Trophoblast cell (in vitro differentiated cells and primary cell): Measurements from ENCODE around the gene NCAM2.

Experiments used
- DNase-seq, 2 donors: peaks; one replicate each; pipeline ENCODE4 v3.0.0-alpha.2; 2016
- H2AFZ ChIP-seq: 2 replicates; pipeline ENCODE4 v1.6.1; 2013; ENCODE audit warnings: low read length, moderate library complexity, mild to moderate bottlenecking; ENCODE audit not compliant: insufficient read depth, poor library complexity
- H2AK5ac ChIP-seq: 2 replicates; pipeline ENCODE4 v1.6.1; 2013; ENCODE audit warnings: mild to moderate bottlenecking, low read length
- H2BK120ac ChIP-seq: 2 replicates; pipeline ENCODE4 v1.6.1; 2013; ENCODE audit warnings: low read length, mild to moderate bottlenecking, moderate library complexity; ENCODE audit not compliant: insufficient read depth, poor library complexity
- H2BK12ac ChIP-seq: 2 replicates; pipeline ENCODE4 v1.6.1; 2013; ENCODE audit warnings: mild to moderate bottlenecking, low read length, moderate library complexity
- H2BK5ac ChIP-seq: 2 replicates; pipeline ENCODE4 v1.6.1; 2013; ENCODE audit warnings: low read length, low read depth, moderate library complexity, mild to moderate bottlenecking; ENCODE audit not compliant: poor library complexity
- H3K14ac ChIP-seq: 2 replicates; pipeline ENCODE4 v1.6.1; 2013; ENCODE audit warnings: mild to moderate bottlenecking, low read length
- H3K18ac ChIP-seq: 2 replicates; pipeline ENCODE4 v1.6.1; 2013; ENCODE audit warnings: mild to moderate bottlenecking, low read length
- H3K23ac ChIP-seq: 2 replicates; pipeline ENCODE4 v1.6.1; 2013; ENCODE audit warnings: low read length
- H3K27ac ChIP-seq: 2 replicates; pipeline ENCODE4 v1.5.1; 2013; ENCODE audit warnings: low read depth, mild to moderate bottlenecking, inconsistent platforms, low read length, moderate library complexity
- H3K27me3 ChIP-seq: 2 replicates; pipeline ENCODE4 v1.6.1; 2013; ENCODE audit warnings: inconsistent platforms, mild to moderate bottlenecking, low read length, moderate library complexity; ENCODE audit not compliant: insufficient read depth
- H3K36me3 ChIP-seq, 2 experiments: 1 replicate in 1 of 2; 2 replicates in 1 of 2; pipeline ENCODE4 v1.6.1; 2013; ENCODE audit warnings: low read length in 2 of 2, mild to moderate bottlenecking in 2 of 2, moderate library complexity in 1 of 2; ENCODE audit not compliant: insufficient read depth in 2 of 2, control insufficient read depth in 1 of 2
- H3K4ac ChIP-seq: 2 replicates; pipeline ENCODE4 v1.6.1; 2013; ENCODE audit warnings: low read depth, mild to moderate bottlenecking, low read length, moderate library complexity
- H3K4me1 ChIP-seq, 2 experiments: 1 replicate in 1 of 2; 2 replicates in 1 of 2; pipeline ENCODE4 v1.6.1; 2013; ENCODE audit warnings: low read length in 2 of 2, mild to moderate bottlenecking in 2 of 2, moderate library complexity in 1 of 2; ENCODE audit not compliant: insufficient read depth in 2 of 2, control insufficient read depth in 1 of 2
- H3K4me2 ChIP-seq: 2 replicates; pipeline ENCODE4 v1.6.1; 2013; ENCODE audit warnings: inconsistent platforms, mild to moderate bottlenecking, low read length, moderate library complexity
- H3K4me3 ChIP-seq: 2 replicates; pipeline ENCODE4 v1.5.1; 2013; ENCODE audit warnings: mild to moderate bottlenecking, low read depth, low read length, inconsistent platforms
- H3K79me1 ChIP-seq: one replicate; pipeline ENCODE4 v1.6.1; 2013; ENCODE audit warnings: low read length
- H3K79me2 ChIP-seq: 2 replicates; pipeline ENCODE4 v1.6.1; 2013; ENCODE audit warnings: low read length, mild to moderate bottlenecking; ENCODE audit not compliant: control insufficient read depth, insufficient read depth, poor library complexity
- H3K9ac ChIP-seq: 2 replicates; pipeline ENCODE4 v1.6.1; 2013; ENCODE audit warnings: mild to moderate bottlenecking, low read length
- H3K9me3 ChIP-seq: 2 replicates; pipeline ENCODE4 v1.6.1; 2013; ENCODE audit warnings: low read depth, mild to moderate bottlenecking, control low read depth, inconsistent platforms, low read length; ENCODE audit not compliant: insufficient read depth
- H4K12ac ChIP-seq: 2 replicates; pipeline ENCODE4 v1.6.1; 2013; ENCODE audit warnings: low read depth, mild to moderate bottlenecking, low read length, moderate library complexity
- H4K8ac ChIP-seq: 2 replicates; pipeline ENCODE4 v1.6.1; 2013; ENCODE audit warnings: low read depth, mild to moderate bottlenecking, low read length, moderate library complexity
- H4K91ac ChIP-seq: one replicate; pipeline ENCODE4 v1.6.1; 2013; ENCODE audit warnings: low read depth, mild to moderate bottlenecking, low read length, moderate library complexity
- WGBS: extraction: QIAGEN DNeasy Blood & Tissue Kit; methylation state at CpG from one replicate; pipeline ENCODE4 v1.1.7; 2013; ENCODE audit warnings: missing lambda C conversion rate; ENCODE audit not compliant: insufficient read length, insufficient coverage; ENCODE audit errors: extremely low coverage; 5-methylcytosine and 5-hydroxymethylcytosine counted together

Gene NCAM2

DNA sequence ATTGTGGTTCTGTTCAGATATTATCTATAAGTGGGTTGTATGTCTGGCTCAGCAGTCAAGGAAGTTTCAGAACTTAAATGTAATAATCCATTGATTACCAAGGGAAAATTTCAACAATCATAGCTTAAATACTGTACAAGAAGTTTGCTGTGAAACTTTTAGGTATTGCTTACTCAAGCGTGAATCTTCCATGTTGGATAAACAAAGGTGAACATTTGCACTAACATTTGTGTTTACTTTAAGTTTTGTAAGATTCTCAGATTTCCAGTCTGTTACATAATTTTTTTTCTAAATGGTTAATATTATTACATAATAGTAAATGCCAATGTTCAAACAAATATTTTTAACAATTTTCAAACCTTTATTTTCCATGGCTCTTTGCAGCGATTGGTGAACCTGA is 285.6 kb downstream of the NCAM2 start:
- Histone ChIP-seq H3K27ac (no peak overlapping the region), H3K36me3 (no peaks in the 10 kb centered on the region), H4K8ac (no peak overlapping the region), H2AK5ac (no peak overlapping the region), H3K18ac (no peak overlapping the region), H3K4ac (no peak overlapping the region), H3K4me1 (no peaks in the 10 kb centered on the region), H3K79me2 (no peaks in the 10 kb centered on the region), H3K4me3 (no peak overlapping the region), H3K79me1 (no peaks in the 10 kb centered on the region), H2BK5ac (no peak overlapping the region), H2BK12ac (no peak overlapping the region), H2AFZ (no peak overlapping the region), H2BK120ac (no peak overlapping the region), H3K23ac (no peak overlapping the region), H3K14ac (no peak overlapping the region), H3K9me3 (no peaks in the 10 kb centered on the region), H3K4me2 (no peak overlapping the region), H4K12ac (no peak overlapping the region), H4K91ac (no peak overlapping the region), H3K9ac (no peak overlapping the region), H3K27me3 (no peaks in the 10 kb centered on the region)
- WGBS, result no CpG with 5 or more reads among the region's 2 CpGs
- no peak for DNase-seq

DNA sequence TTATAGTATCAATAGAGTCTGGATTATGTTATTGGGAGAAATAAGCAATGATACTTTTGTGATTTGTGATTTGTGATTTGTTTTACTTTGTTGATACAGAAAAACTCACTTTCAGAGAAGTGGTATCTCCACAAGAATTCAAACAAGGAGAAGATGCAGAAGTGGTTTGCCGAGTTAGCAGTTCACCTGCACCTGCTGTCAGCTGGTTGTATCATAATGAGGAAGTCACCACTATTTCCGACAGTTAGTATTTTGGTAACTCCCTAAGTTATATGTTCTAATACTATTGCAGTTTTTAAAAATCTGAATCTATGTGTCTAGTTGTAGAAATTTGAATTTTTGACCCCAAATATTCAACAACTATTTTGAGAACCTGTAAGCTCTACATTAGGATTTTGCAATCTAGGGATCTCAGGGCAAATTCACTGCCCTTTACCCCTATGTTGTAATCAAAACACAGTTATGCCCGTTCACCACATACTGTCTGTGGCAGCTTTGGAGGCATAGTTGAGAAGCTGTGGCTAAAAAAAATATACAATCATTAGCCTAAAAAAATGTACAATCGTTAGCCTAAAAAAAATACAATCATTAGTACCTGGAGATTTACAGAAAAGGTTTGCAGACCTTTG is 288.1 kb downstream of the NCAM2 start:
- no peaks in the 10 kb centered on the region for H3K36me3 ChIP-seq
- WGBS, result no CpG with 5 or more reads among the region's 4 CpGs
- H3K4me2 ChIP-seq, result no peak overlapping the region
- H3K9me3 ChIP-seq, result no peaks in the 10 kb centered on the region
- no peak overlapping the region for H2BK12ac ChIP-seq
- H3K27me3 ChIP-seq, result no peaks in the 10 kb centered on the region
- no peaks in the 10 kb centered on the region for H3K79me1 ChIP-seq
- H3K79me2 ChIP-seq, result no peaks in the 10 kb centered on the region
- no peak for DNase-seq
- no peak overlapping the region for H2AFZ ChIP-seq
- no peak overlapping the region for H3K14ac ChIP-seq
- no peak overlapping the region for H2AK5ac ChIP-seq
- no peak overlapping the region for H2BK5ac ChIP-seq
- no peak overlapping the region for H4K12ac ChIP-seq
- H4K8ac ChIP-seq, result no peak overlapping the region
- no peaks in the 10 kb centered on the region for H3K4me1 ChIP-seq
- H3K27ac ChIP-seq, result no peak overlapping the region
- H3K9ac ChIP-seq, result no peak overlapping the region
- H2BK120ac ChIP-seq, result no peak overlapping the region
- no peak overlapping the region for H3K4ac ChIP-seq
- H4K91ac ChIP-seq, result no peak overlapping the region
- no peak overlapping the region for H3K4me3 ChIP-seq
- H3K18ac ChIP-seq, result no peak overlapping the region
- H3K23ac ChIP-seq, result no peak overlapping the region

DNA sequence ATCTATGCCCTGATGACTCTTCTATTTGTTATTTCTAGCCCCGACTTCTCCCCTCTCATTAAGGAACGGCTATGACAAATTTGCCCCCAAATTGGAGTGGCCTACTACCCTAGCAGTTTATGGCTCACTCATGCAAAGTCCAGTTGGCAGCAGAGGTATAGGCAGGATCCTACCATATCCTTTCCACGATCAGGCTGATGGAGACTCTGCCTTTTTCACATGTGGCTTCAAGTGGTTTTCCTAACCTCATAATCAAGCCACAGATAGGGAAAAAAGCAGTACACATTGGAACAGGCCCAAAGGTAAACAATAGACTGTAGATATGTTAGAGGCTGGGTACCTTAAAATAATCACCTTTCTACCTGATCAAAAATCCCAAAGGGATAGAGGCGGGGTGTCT is 292.5 kb downstream of the NCAM2 start:
- H2AK5ac ChIP-seq, result no peak overlapping the region
- no peak overlapping the region for H3K9ac ChIP-seq
- WGBS, result no CpG with 5 or more reads among the region's 4 CpGs

DNA sequence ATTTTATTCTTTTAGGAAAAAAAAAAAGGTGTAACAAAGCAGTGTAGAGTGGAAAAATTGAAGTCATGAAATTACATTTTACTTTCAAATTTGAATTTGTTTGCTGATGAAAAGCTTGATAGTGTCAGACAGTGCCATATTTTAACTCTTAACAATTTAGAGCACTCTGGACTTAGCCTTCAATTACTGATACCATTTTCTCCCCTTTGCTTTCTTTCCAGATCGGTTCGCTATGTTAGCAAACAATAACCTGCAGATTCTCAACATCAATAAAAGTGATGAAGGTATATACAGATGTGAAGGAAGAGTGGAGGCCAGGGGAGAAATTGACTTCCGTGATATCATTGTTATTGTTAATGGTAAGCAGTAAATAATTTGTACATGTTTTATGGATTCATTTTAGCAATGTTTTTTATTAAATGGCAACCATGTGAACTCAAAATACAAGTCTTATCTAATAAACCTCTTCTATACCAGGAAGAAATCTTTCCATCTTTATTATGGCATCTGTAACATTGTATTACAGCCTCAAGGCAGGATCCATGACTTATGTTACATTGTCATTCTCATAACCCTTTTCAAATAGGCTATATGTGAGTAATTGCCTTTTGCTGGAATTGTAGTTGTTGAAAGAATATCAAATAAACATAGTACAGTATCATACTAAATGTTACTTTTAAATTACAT is 293.8 kb downstream of the NCAM2 start:
- Histone ChIP-seq H3K4me1 (no peaks in the 10 kb centered on the region), H2AK5ac (no peak overlapping the region), H3K4ac (no peak overlapping the region), H3K27ac (no peak overlapping the region), H3K27me3 (no peaks in the 10 kb centered on the region), H3K79me2 (no peaks in the 10 kb centered on the region), H4K91ac (no peak overlapping the region), H3K36me3 (no peaks in the 10 kb centered on the region), H2BK12ac (no peak overlapping the region), H3K79me1 (no peaks in the 10 kb centered on the region), H3K9me3 (no peaks in the 10 kb centered on the region), H2AFZ (no peak overlapping the region), H2BK120ac (no peak overlapping the region), H4K12ac (no peak overlapping the region), H4K8ac (no peak overlapping the region), H3K4me3 (no peak overlapping the region), H3K23ac (no peak overlapping the region), H3K14ac (no peak overlapping the region), H3K4me2 (no peak overlapping the region), H3K9ac (no peak overlapping the region), H3K18ac (no peak overlapping the region), H2BK5ac (no peak overlapping the region)
- no CpG with 5 or more reads among the region's 3 CpGs for WGBS
- no peak for DNase-seq

More for the DNA sequence above, 292.5 kb downstream of the NCAM2 start:
- H3K14ac ChIP-seq, result no peak overlapping the region
- H3K27ac ChIP-seq, result no peak overlapping the region
- no peaks in the 10 kb centered on the region for H3K79me2 ChIP-seq
- H4K91ac ChIP-seq, result no peak overlapping the region
- no peaks in the 10 kb centered on the region for H3K27me3 ChIP-seq
- no peak overlapping the region for H2AFZ ChIP-seq
- H4K8ac ChIP-seq, result no peak overlapping the region
- no peak overlapping the region for H2BK120ac ChIP-seq
- no peak overlapping the region for H4K12ac ChIP-seq
- no peaks in the 10 kb centered on the region for H3K79me1 ChIP-seq
- H2BK12ac ChIP-seq, result no peak overlapping the region
- H3K23ac ChIP-seq, result no peak overlapping the region
- H2BK5ac ChIP-seq, result no peak overlapping the region
- no peaks in the 10 kb centered on the region for H3K9me3 ChIP-seq
- no peak overlapping the region for H3K18ac ChIP-seq
- H3K4me1 ChIP-seq, result no peaks in the 10 kb centered on the region
- H3K4me3 ChIP-seq, result no peak overlapping the region
- no peak overlapping the region for H3K4ac ChIP-seq
- H3K4me2 ChIP-seq, result no peak overlapping the region
- DNase-seq, result no peak
- no peaks in the 10 kb centered on the region for H3K36me3 ChIP-seq
